HG03159 (cell line): ENCODE data around the gene MSL1.

Source experiments
- ATAC-seq: cut with Tn5 transposase; IDR thresholded peaks from one replicate; pipeline ENCODE4 v1.9.1; 2021; ENCODE audit warnings: mild to moderate bottlenecking, moderate library complexity; ENCODE audit not compliant: unreplicated experiment

Gene MSL1

DNA sequence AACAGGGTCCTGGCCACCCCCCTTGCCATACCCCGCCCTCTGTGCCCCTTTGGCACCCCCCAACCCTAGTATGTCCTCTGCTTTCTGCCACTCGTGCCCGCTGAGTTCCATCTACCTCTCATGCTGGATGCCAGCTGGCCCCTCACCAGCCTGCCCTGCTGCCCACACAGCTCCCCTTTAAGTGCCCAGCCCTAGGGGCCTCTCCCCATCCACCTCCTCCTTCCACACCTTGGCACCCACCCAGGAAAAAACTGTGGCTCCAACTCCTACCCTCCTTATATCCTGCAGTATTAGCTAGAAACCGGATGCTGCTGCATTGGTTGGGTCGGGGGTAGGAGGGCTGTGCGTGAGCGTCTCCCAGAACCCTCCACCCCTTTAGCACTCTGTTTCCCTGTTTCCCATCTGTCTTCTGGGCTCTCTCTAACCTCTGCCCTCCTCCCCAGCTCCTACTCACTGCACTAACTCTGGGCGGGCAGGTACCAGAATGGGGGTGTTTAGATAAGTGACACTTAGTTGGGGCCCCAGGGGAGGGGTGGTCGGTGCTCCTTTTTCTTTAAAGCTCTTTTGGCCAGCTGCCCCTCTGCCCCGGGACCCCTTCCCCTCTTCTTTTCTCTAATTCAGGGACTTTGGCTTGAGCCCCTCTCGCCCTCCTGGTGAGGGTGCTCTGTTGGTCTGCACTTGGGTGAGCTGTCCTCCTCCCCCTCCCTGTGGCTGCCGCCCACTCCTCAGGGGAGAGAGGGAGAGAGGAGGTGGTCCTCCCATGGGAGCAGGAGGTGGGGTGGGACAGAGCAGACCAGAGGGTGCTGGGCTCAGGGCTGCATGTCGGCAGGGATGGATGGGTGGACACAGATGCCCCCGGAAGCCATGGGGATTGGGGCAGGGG is 31.3 kb upstream of the MSL1 start:
- no peak for ATAC-seq

DNA sequence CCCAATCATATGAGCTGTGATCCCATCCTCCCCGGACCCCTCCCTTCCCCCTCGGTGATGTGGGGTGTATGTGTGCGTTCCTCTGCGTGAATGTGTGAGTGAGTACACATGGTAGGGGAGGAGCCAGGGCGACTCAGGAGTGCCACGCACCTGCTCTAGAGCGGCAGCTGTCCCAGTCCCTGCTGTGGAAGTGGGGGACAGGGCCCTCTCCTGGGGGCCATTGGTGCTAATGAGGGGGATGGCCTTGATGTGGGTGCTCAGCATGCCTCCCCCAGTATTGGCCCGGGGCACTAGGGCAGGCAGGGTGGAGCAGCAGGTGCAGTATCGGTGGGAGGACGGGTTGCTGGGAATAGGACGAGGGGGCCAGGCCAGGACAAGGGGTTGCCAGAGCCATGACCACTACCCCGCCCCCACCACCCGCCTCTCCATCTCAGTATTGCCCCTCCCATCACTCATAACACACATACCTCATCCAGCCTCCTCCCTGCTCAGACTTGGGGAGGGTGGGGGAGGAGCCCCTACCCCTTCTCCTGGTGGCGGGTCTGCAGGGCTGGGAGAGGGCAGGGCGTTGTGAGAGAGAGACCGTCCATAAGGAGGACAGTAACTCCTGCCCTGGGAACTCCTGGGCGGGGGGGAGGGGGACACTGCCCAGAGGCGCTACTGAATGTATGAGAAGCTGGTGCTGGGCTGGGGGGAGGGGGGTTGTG is 29.9 kb upstream of the MSL1 start:
- no peak for ATAC-seq

DNA sequence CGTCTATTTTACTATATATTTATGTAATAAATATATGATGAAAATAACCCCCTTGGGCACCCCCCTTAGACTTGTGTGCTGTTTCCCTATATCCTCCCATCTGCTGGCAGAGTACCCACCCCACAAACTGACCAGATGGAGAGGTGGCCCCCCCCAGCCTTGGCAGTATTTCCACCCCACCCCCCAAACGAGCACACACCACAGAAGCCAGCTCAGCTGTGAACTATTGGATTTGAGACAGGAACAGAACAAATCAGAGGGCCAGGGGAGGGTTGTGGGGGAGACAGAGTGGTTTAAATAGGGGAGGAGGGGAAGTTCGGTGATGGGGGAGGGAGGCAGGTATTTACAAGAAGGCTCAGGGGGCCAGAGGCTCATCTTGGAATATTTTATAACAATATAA is 29.2 kb upstream of the MSL1 start:
- ATAC-seq = no peak

DNA sequence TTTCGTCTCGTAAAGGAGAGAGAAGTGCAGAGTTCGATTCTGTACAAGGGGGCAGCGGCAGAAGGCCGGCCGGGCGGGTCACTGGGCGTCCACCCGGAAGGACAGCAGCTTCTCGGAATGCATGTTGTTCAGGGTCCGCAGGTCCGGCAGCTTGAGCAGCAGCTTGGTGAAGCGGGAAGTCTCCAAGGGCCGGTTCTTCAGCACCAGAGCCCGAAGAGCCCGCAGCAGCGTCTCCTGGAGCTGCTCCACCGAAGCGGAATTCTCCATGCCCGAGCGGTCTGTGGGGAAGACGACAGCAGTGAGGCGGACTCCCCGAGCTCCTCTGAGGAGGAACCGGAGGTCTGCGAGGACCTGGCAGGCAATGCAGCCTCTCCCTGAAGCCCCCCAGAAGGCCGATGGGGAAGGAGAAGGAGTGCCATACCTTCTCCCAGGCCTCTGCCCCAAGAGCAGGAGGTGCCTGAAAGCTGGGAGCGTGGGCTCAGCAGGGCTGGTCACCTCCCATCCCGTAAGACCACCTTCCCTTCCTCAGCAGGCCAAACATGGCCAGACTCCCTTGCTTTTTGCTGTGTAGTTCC is 28.7 kb upstream of the MSL1 start:
- ATAC-seq = no peak

DNA sequence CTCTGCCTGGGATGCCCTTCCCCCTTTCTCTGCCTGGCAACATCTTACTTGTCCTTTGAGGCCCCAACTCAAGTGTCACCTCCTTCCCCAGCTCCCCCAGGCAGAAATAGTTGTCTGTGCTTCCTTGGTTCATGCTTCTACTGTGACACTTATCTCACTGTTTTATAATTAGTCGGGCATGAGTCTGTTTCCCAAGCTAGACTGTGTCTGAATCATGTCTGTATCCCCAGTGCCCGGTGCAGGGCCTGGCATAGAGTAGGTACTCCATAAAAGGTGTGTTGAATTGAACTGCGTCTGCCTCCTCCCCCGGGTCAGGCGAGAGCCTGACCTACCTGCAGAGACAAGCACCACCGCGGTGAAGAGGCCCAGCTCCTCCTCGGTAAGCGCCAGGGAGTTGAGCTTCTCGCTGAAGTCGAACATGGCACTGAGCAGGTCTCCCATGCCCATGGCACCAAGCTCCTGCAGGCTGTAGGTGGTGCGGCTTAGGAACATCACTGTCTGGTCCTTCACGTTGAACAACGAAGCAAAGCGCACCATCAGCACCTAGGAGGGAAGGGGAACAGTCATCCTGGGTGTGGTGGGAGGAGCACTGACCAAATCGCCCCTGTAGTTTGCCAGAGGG is 28.1 kb upstream of the MSL1 start:
- no peak for ATAC-seq

DNA sequence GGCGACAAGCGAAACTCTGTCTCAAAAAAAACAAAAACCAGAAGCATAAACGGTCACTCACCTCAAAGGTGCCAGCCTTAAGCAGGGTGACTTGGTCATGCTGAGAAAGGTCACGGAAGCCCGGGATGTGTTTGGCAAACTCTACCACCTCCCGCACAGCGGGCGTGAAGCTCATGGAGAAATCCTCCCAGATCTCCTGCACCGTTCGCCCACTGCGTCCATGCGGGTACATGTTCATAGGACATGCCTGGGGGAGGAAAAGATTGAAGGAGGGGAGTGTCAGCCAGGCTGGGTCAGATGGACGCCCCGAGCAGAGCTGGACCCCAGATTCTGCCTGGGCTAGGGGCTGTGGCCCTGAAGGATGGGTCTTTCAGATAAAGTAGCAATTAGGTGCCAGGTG is 26.9 kb upstream of the MSL1 start:
- ATAC-seq = no peak

DNA sequence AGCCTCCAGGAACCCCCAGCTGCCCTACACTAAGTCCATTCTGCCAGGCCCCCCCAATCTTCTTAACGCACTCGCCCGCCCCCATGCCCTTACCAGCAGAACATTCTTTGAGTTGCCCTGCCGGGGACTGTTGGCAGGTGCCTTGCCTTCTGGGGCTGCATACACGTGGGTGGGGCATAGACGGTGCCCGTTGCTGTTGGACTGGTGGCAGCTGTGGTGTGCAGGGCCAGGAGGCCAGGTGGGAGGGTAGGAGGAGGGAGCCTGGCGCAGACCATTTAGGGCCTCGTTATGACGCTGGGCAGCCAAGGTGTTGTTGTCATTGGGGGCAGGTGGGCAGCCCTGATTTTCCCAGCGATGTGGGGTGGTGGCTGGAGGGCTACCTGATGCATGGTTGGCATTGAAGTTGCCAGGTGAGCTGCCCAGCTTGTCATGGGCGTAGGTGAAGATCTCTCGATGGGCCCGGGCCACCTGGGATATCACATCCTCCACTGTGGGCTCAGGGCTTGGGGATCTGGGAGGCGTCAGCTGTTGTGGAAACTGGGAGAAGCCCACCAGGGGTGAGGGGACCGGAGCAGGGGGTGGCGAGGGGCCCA is 26.3 kb upstream of the MSL1 start:
- ATAC-seq = no peak

DNA sequence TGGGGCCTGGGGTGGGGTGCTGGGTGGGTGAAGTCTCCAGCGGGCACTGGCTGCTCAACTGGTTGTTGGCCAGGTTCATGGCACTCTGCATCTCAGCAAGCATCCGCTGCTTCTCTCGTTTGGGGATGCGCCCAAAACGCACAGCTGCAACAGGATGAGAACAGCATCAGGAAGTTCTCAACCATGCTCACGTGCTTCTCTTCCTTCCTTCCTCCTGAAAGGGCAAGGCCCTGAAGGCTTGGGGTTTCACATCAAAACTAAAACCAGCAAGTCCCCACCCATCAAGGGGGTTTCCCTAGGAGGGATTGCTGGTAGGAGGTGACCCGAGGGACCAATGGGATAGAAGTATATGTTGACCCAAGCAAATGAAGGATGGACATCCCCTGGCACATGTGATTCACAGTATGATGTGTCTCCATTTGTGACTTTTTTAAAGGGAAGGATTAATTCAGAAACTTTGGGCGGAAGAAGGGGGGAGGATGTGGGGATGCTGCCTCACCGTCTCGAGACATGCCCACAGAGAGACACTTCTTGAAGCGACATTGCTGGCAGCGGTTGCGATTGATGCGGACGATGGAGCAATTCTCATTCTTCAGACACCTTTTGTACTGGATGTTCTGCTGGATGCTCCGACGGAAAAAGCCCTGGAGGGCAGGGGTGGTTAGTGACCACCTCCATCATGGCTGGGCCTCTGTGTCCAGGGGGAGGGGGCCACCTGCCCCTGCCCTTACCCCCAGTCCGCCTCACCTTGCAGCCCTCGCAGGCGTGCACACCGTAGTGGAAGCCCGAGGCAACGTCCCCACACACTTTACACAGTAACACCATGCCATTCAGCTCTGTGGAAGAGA is 25.6 kb upstream of the MSL1 start:
- peak; percentile 44 for ATAC-seq

DNA sequence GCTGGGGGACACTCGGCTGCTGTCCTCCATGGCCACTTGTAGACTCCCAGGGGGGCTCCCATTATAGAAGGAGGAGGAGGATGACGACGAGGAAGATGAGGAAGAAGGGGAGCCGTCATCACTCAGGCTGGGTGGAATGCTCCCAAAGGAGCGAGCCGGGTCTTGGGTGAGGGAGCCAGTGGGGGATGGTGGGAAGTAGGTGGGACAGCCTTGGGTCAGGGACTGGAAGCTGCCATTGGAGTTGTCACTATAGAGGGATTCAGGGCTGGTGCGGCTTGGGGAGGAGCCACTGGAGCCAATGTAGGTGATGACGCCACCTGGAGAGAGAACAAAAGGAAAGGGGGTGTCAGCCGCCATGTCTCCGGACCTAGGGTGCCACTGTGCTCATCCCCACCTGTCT is 24.7 kb upstream of the MSL1 start:
- ATAC-seq = no peak

DNA sequence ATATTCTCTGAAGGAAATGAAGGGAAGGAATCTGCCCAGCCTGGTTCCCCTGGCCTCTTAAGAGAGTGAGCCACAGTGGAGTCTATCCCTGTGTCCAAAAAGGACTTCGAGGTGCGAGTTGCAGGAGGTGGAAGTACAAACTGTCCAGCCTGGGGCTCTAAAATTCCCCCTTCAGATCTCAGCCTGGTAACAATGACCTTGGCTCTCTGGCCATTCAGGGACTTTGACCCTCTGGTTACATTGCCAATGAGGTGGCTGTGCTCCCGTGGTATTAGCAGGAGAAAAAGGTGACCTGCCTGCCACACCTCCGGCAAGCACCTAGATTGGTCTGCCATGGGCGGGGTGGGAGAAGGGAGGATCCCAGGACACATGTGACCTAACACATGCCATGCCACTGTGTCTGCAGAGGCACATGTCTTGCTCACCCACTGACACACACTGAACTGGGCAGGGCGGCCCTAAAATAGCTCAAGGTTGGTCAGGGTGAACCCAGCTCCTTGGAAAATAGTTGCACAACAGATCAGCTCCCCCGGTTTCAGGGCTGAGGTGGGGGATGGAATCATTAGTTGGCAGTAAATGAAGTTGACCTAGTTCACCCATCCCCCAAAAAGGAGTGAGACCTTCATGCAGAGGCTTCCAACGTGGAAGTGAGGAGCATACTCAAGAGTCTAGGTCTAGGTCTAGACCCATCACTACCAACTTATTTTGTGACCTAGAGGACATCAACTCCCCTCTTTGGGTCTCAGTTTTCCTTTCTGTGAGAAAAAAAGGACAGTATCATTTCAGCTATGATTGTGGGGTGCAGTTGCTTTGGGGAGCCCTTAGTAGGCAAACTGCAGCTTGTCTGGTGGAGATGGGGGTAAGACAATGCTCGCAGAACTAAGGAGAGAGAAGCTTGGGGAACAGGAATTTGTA is 23.6 kb upstream of the MSL1 start:
- no peak for ATAC-seq

DNA sequence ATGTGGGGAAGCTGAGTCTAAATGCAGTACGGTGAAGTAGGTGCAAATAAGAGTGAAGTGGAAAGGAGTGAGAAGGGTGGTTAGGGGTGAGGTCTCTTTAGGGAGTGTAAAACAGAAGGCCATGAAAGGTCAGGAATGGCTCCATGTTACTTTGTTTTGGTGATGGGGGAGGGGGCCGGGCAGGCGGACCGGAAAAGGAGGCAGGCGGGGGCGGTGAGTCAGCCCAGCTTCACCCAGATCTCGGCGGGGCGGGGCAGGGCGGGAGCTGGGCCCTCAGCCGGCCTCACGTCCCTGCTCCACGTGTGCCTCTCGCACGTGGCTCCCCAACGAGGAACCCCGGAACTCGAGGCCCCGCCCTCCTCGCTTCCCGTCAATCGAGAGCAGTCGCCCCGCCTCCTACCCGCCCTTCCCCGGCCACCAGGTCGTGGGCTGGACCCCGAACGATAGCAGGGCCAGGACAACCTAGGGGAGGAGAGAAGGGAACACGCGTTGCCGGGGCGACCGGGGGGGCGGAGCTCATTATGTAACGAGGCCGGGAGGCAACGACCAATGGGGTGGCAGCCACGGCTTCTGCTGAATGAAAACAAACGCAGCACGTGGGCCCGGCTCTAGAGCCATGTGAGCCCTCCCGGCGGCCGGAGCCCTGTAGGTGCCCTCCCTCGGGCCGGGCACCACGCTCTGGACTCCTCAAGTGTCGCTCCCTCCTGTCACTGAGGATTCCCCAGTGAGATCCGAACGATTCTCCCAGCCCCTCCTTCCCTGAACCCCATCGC is 22.7 kb upstream of the MSL1 start:
- ATAC-seq = peak; percentile 64

DNA sequence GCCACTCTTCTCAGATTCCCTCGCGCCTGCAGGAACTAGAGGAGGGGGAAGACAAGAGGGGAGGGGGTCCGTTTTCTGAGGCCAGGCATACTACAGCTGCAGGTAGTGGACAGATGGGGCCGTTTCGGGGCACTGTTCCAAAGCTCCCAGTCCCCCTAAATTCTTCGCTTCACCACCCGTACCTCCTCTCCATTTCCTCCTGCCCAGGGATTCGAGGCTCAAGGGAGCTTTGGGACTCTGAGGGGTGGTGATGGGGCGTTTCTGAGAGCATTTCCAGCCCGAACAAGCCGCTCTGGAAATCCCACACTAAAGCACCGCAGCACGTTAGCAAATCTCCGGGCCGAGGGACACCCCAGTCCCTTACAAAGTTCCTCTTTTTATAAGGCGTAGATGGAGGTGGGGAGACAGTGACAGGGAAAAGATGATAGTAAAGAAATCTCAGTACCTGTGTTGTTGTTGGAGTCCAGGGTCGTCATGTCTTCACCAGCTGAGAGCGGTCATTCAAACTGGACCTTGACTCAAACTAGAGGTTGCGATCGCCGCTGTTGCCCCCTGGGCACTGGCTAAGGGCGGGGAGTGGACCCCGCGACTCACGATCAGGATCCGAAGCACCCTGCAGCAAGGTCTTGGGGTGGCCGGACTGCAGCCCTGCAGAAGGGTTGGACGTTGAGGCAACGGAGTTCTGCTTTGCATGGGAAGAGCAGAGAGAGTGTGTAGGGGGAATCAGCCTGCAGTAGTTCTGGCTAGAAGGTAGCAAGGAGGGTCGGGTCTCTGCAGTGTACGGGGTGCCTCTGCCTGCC is 22.0 kb upstream of the MSL1 start:
- ATAC-seq = no peak

DNA sequence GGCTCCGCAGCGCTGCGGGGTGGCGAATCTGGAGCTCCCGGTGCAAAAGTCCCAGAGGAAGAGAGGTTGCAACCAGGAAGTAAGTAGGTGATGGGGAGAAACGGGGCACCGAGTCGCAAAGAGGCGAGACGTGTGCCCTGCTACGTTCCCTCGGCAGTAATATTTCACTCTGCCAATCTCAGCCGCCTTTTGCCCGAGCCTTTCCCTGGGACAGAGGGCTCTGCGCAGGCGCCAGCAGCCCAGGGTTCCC is 21.4 kb upstream of the MSL1 start, which contains the start of gene NR1D1:
NR1D1 (minus strand) TSS at position 171 of the 250 bp plus-strand sequence. CDS start 495 bp downstream, outside the sequence.
- ATAC-seq = no peak

DNA sequence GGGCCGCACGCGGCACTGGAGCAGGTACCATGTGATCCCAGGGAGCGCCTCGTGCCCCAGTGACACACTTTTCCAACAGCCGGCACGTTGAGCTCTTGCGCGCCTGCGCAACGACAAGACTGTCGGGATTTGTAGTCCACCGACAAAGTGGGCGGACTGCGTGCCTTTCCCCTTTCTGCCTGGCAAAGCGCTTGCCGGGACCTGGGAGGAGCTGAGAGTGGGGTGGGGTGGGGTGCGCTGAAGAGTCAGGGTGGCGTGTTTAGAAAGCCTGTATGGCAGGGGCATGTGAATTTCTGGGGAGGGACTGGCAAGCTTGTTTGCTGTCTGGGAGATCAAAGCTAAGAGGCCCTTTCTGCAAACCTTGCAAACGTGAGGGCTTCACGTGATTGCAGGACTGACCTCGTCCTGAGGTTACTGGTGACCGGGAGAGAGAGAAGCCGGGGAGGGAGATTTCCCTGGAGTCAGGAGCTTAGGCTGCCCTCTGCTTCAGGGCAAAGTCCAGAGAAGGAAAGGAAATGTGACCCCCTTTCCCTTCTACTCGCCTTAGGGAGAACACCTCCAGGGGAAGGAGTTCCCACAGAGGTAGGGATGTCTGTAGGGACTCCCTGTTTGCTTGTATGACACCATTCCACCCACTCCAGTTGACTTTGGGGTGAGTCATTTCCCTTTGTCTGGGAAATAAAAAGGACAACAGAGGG is 21.0 kb upstream of the MSL1 start:
- ATAC-seq = no peak

DNA sequence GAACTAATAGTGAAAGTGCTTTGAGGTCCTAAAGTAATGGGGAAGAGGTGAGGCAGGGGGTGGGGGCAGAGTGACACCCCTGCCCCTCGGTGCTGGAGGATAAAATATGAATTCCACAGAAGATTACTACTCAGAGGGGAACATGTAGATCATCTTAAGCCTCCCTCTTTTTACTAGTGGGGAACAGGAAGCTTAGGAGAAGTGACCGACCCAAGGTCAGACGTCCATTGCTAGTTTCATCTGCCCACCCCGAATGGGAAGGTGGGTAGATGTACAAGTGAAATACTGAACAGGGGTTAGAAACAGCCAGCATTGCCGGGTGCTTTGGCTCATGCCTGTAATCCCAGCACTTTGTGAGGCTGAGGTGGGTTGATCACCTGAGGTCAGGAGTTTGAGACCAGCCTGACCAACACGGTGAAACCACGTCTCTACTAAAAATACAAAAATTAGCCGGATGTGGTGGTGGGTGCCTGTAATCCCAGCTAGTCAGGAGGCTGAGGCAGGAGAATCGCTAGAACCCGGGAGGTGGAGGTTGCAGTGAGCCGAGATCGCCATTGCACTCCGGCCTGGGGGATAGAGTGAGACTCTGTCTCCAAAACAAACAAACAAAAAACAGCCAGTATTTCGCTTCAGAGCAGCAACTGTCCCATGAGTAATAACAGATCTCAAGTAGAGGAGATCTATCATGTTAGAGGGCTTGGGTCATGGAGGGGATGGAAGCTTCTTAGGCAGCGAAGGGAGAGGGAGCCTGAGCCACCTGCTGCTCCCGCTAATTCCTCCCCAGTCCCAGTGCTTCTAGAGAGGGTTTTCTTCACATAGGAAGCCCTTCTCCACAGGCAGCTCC is 20.2 kb upstream of the MSL1 start:
- no peak for ATAC-seq

DNA sequence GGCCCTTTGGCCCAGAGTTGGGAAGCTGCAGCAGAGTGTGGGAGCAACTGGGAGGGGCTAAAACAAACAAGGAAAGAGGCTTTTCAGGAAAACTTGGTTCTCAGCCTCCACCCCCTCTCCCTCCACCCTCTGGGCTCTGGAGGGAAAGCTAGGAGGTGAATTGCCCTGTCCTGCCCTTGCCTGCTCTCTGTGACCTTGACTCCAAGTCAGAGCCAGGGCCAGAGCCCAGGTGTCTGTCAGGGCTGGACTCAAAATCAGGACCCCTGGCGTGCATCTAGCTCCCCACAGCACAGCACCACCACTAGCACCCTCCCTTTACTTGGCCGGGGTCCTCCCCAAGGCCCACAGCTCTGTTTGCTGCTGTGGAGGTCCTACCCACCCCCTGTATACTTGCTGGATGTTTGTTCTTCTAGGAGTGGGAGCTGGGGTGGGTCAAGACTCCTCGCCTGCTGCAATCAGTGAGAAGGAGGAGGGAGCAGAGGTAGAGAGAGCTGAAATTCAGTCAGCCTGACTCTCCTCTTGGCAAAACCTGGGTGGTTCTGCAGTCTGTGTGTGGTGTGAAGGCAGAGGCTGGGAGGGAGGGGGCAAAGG is 18.6 kb upstream of the MSL1 start:
- ATAC-seq = no peak
